H1 (cell line): Measurements from ENCODE around the gene HIBADH. TPM values are rescaled to one million over a fixed set of nuclear protein-coding genes. Genes with fewer than 3 reads are reported as not detected.

ENCODE experiments used
- CTCF ChIA-PET: fragments of 300-600 bp; sonication (Branson Sonifier 250); formaldehyde crosslinking; loops from one replicate; lab custom pipeline; 2021; ENCODE audit not compliant: partially characterized antibody; lab: Charles Lee
- POLR2A ChIA-PET: fragments of 300-600 bp; sonication (Branson Sonifier 250); formaldehyde crosslinking; loops from one replicate; lab custom pipeline; 2021; ENCODE audit warnings: inconsistent platforms; ENCODE audit not compliant: partially characterized antibody; lab: Charles Lee
- DNase-seq, 2 experiments: peaks; one replicate each; pipeline versions ENCODE4 v3.0.0 to v3.0.0-alpha.2; 2010 to 2022; ENCODE audit warnings: low spot score in 2 of 2, low read depth in 1 of 2, mixed read lengths in 1 of 2
- FAIRE-seq: peaks from 2 replicates; lab custom pipeline; 2011; peaks lifted over from hg19 to GRCh38; lab: Jason Lieb, UNC
- H2AFZ ChIP-seq: 2 replicates; pipeline ENCODE4 v1.8.1; 2012; ENCODE audit warnings: low read length, inconsistent platforms
- H2AK5ac ChIP-seq: 2 replicates; pipeline ENCODE4 v1.6.1; 2013; ENCODE audit warnings: low read depth, low read length
- H2BK120ac ChIP-seq: replicated peaks from 2 replicates; pipeline ENCODE3; 2013; ENCODE audit warnings: low read depth, low read length, inconsistent platforms
- H2BK12ac ChIP-seq: 2 replicates; pipeline ENCODE4 v1.6.1; 2013; ENCODE audit warnings: low read depth, low read length
- H2BK15ac ChIP-seq: 2 replicates; pipeline ENCODE4 v1.6.1; 2013; ENCODE audit warnings: low read length
- H2BK20ac ChIP-seq: 2 replicates; pipeline ENCODE4 v1.6.1; 2013; ENCODE audit warnings: low read length
- H2BK5ac ChIP-seq: 2 replicates; pipeline ENCODE4 v1.6.1; 2013; ENCODE audit warnings: low read depth, low read length
- H3K14ac ChIP-seq: 2 replicates; pipeline ENCODE4 v1.6.1; 2013; ENCODE audit warnings: inconsistent platforms; ENCODE audit not compliant: insufficient read length
- H3K18ac ChIP-seq: 2 replicates; pipeline ENCODE4 v1.6.1; 2013; ENCODE audit warnings: low read length; ENCODE audit errors: extremely low read depth
- H3K23ac ChIP-seq: 2 replicates; pipeline ENCODE4 v1.6.1; 2013; ENCODE audit warnings: inconsistent platforms; ENCODE audit not compliant: insufficient read length
- H3K23me2 ChIP-seq: 2 replicates; pipeline ENCODE4 v1.6.1; 2013; ENCODE audit warnings: low read depth, low read length
- H3K27ac ChIP-seq: 2 replicates; pipeline ENCODE4 v1.6.1; 2011; ENCODE audit warnings: low read depth, low read length, inconsistent platforms
- H3K27me3 ChIP-seq, 4 experiments: replicated peaks in 1 of 4; 1 replicate in 1 of 4; 2 replicates in 3 of 4; pipeline versions ENCODE4 v1.6.1 to v1.8.1; 2011 to 2013; ENCODE audit warnings: low read length in 3 of 4, mild to moderate bottlenecking in 3 of 4, inconsistent platforms in 2 of 4, mixed read lengths in 2 of 4, moderate library complexity in 1 of 4; ENCODE audit not compliant: control insufficient read depth in 3 of 4, insufficient read depth in 3 of 4; ENCODE audit errors: extremely low read depth in 1 of 4
- H3K36me3 ChIP-seq, 4 experiments: 2 replicates each; pipeline versions ENCODE4 v1.6.1 to v1.8.1; 2011 to 2013; ENCODE audit warnings: mild to moderate bottlenecking in 4 of 4, low read length in 3 of 4, moderate library complexity in 2 of 4, control low read depth in 1 of 4, inconsistent platforms in 1 of 4; ENCODE audit not compliant: insufficient read depth in 4 of 4, control insufficient read depth in 2 of 4
- H3K4ac ChIP-seq: replicated peaks from 2 replicates; pipeline ENCODE3; 2013; ENCODE audit warnings: low read length, low read depth, mixed read lengths, inconsistent platforms; ENCODE audit not compliant: insufficient read length
- H3K4me1 ChIP-seq, 4 experiments: replicated peaks in 1 of 4; 1 replicate in 1 of 4; 2 replicates in 3 of 4; pipeline versions ENCODE4 v1.6.1 to v1.8.1; 2011 to 2013; ENCODE audit warnings: low read length in 3 of 4, inconsistent platforms in 2 of 4, mixed read lengths in 1 of 4; ENCODE audit not compliant: insufficient read depth in 4 of 4, control insufficient read depth in 3 of 4
- H3K4me2 ChIP-seq, 2 experiments: 2 replicates each; pipeline versions ENCODE4 v1.6.1 to v1.8.1; 2011 to 2013; ENCODE audit warnings: low read depth in 2 of 2, low read length in 2 of 2, control low read depth in 1 of 2, inconsistent platforms in 1 of 2, mild to moderate bottlenecking in 1 of 2; ENCODE audit not compliant: insufficient read depth in 1 of 2
- H3K4me3 ChIP-seq, 4 experiments: fragments of 200-600, 300-600 bp in 1 of 4; sonication (generic), shearing (Covaris generic), sonication (Bioruptor Twin) in 1 of 4; 2 replicates each; pipeline versions ENCODE4 v1.5.1 to v1.8.1; 2011 to 2016; ENCODE audit warnings: low read length in 4 of 4, low read depth in 3 of 4, control low read depth in 2 of 4, inconsistent platforms in 2 of 4, mild to moderate bottlenecking in 2 of 4, mixed read lengths in 1 of 4, moderate library complexity in 1 of 4; ENCODE audit not compliant: insufficient read depth in 2 of 4; ENCODE audit errors: extremely low read depth in 1 of 4
- H3K56ac ChIP-seq: replicated peaks from 2 replicates; pipeline ENCODE3; 2013; ENCODE audit warnings: low read depth, mild to moderate bottlenecking, mixed read lengths, low read length, inconsistent platforms; ENCODE audit not compliant: insufficient read length
- H3K79me1 ChIP-seq: 2 replicates; pipeline ENCODE4 v1.6.1; 2013; ENCODE audit warnings: low read depth, low read length, control low read depth
- H3K79me2 ChIP-seq, 2 experiments: 2 replicates each; pipeline versions ENCODE4 v1.6.1 to v1.8.1; 2012 to 2013; ENCODE audit warnings: low read length in 2 of 2, mild to moderate bottlenecking in 2 of 2, inconsistent platforms in 1 of 2; ENCODE audit not compliant: insufficient read depth in 2 of 2, control insufficient read depth in 1 of 2
- H3K9ac ChIP-seq, 4 experiments: replicated peaks in 1 of 4; 1 replicate in 1 of 4; 2 replicates in 3 of 4; pipeline versions ENCODE4 v1.6.1 to v1.8.1; 2011 to 2013; ENCODE audit warnings: low read depth in 3 of 4, low read length in 3 of 4, control low read depth in 2 of 4, mild to moderate bottlenecking in 2 of 4, moderate library complexity in 2 of 4, inconsistent platforms in 1 of 4; ENCODE audit errors: extremely low read depth in 1 of 4
- H3K9me3 ChIP-seq, 2 experiments: 2 replicates each; pipeline versions ENCODE4 v1.6.1 to v1.8.1; 2012 to 2013; ENCODE audit warnings: mild to moderate bottlenecking in 2 of 2, moderate library complexity in 2 of 2, control low read depth in 1 of 2, inconsistent platforms in 1 of 2, low read depth in 1 of 2, low read length in 1 of 2, mixed read lengths in 1 of 2; ENCODE audit not compliant: insufficient read depth in 2 of 2
- H4K20me1 ChIP-seq, 2 experiments: replicated peaks in 1 of 2; 2 replicates each; pipeline versions ENCODE3 to v1.8.1; 2011 to 2013; ENCODE audit warnings: inconsistent platforms in 2 of 2, low read length in 2 of 2, mild to moderate bottlenecking in 1 of 2; ENCODE audit not compliant: insufficient read depth in 2 of 2, control insufficient read depth in 1 of 2
- H4K5ac ChIP-seq: 2 replicates; pipeline ENCODE4 v1.6.1; 2013; ENCODE audit warnings: low read length, low read depth, mixed read lengths, inconsistent platforms; ENCODE audit not compliant: insufficient read length
- H4K8ac ChIP-seq: 2 replicates; pipeline ENCODE4 v1.8.0; 2013; ENCODE audit warnings: mild to moderate bottlenecking, moderate library complexity, low read length, inconsistent platforms; ENCODE audit not compliant: insufficient read depth; ENCODE audit errors: extremely low read depth
- H4K91ac ChIP-seq: replicated peaks from 2 replicates; pipeline ENCODE3; 2013; ENCODE audit warnings: low read length, mixed read lengths, inconsistent platforms; ENCODE audit not compliant: insufficient read length
- BACH1 ChIP-seq: IDR thresholded peaks from 2 replicates; pipeline ENCODE4 v1.6.1; 2012; ENCODE audit warnings: low read length, improper control_type of control experiment
- CHD1 ChIP-seq: IDR thresholded peaks from 2 replicates; pipeline ENCODE4 v1.6.1; 2012; ENCODE audit warnings: low read depth, low read length, improper control_type of control experiment
- GTF2F1 ChIP-seq: IDR thresholded peaks from 2 replicates; pipeline ENCODE4 v1.6.1; 2012; ENCODE audit warnings: low read depth, low read length, improper control_type of control experiment, borderline replicate concordance
- HDAC2 ChIP-seq, 2 experiments: fragments of 300-600 bp in 1 of 2; sonication (generic) in 1 of 2; IDR thresholded peaks; 2 replicates each; pipeline ENCODE4 v1.6.1; 2011 to 2012; ENCODE audit warnings: low read depth in 2 of 2, low read length in 2 of 2, mild to moderate bottlenecking in 2 of 2, moderate library complexity in 2 of 2, borderline replicate concordance in 1 of 2, inconsistent platforms in 1 of 2
- JUN ChIP-seq: IDR thresholded peaks from 2 replicates; pipeline ENCODE4 v1.6.1; 2011; ENCODE audit warnings: low read depth, mild to moderate bottlenecking, improper control_type of control experiment, low read length
- MAFK ChIP-seq: IDR thresholded peaks from 2 replicates; pipeline ENCODE4 v1.6.1; 2012; ENCODE audit warnings: low read depth, mild to moderate bottlenecking, improper control_type of control experiment, low read length
- POU5F1 ChIP-seq: IDR thresholded peaks from 2 replicates; pipeline ENCODE4 v1.6.1; 2011; ENCODE audit warnings: low read depth, mild to moderate bottlenecking, low read length, moderate library complexity
- RBBP5 ChIP-seq: IDR thresholded peaks from 2 replicates; pipeline ENCODE4 v1.7.1; 2012; ENCODE audit warnings: low read depth, mild to moderate bottlenecking, inconsistent platforms, low read length, moderate library complexity, borderline replicate concordance
- RFX5 ChIP-seq: IDR thresholded peaks from 2 replicates; pipeline ENCODE4 v1.6.1; 2011; ENCODE audit warnings: low read depth, low read length, improper control_type of control experiment, borderline replicate concordance
- RXRA ChIP-seq: IDR thresholded peaks from 2 replicates; pipeline ENCODE4 v1.6.1; 2011; ENCODE audit warnings: low read depth, mild to moderate bottlenecking, low read length, moderate library complexity; ENCODE audit not compliant: insufficient read depth
- SIRT6 ChIP-seq: IDR thresholded peaks from one replicate; pipeline ENCODE4 v1.7.1; 2012; ENCODE audit warnings: low read length, inconsistent platforms
- SP2 ChIP-seq: IDR thresholded peaks from 2 replicates; pipeline ENCODE4 v1.6.1; 2012; ENCODE audit warnings: mild to moderate bottlenecking, low read length, inconsistent platforms
- SUZ12 ChIP-seq: fragments of 200-600 bp; sonication (generic); IDR thresholded peaks from 2 replicates; pipeline ENCODE4 v1.6.1; 2012; ENCODE audit warnings: mild to moderate bottlenecking, inconsistent platforms, low read length, moderate library complexity, mixed read lengths
- TBP ChIP-seq: IDR thresholded peaks from 2 replicates; pipeline ENCODE4 v1.6.1; 2011; ENCODE audit warnings: low read depth, low read length, improper control_type of control experiment
- WGBS, 2 experiments: shearing (Covaris generic) in 1 of 2; methylation state at CpG; one replicate each; pipeline versions ENCODE4 v1.1.6 to v1.1.7; 2013 to 2015; ENCODE audit warnings: low lambda C conversion rate in 2 of 2, mixed read lengths in 2 of 2, inconsistent platforms in 1 of 2, low coverage in 1 of 2, missing lambda C conversion rate in 1 of 2; ENCODE audit not compliant: insufficient replicate concordance in 2 of 2, insufficient coverage in 1 of 2, insufficient read length in 1 of 2; ENCODE audit errors: extremely low coverage in 1 of 2, missing lambda C conversion rate in 1 of 2; 5-methylcytosine and 5-hydroxymethylcytosine counted together
- polyA plus RNA-seq, 7 experiments: library from polyadenylated mRNA; depleted of rRNA in 3 of 7; stranded (reverse) in 5 of 7; unstranded in 2 of 7; fragments of >200 nt in 5 of 7; fragments of 200-250 nt in 2 of 7; gene quantifications; 1 replicate in 5 of 7; 2 replicates in 1 of 7; 4 replicates in 1 of 7; pipeline versions ENCODE4 v1.2.1 to v1.2.3, GENCODE V29; 2011 to 2013; ENCODE audit warnings: missing spikeins in 2 of 7, mixed read lengths in 2 of 7
- total RNA-seq: library from RNA; stranded (reverse); fragmentation: NEBNext Ultra II Directional; extraction: Animal tissue kit (Norgen Biotek cat#: 25700); gene quantifications from 2 replicates; pipeline ENCODE4 v1.2.1, GENCODE V29; 2021
- TF ChIP-seq, protein P1 (sequence below): IDR thresholded peaks from 2 replicates; pipeline ENCODE4 v1.6.1; 2011; ENCODE audit warnings: low read depth, mild to moderate bottlenecking, low read length; ENCODE audit not compliant: insufficient read depth

HIBADH gene
- total and polyA plus RNA-seq, 2 of the 8 experiments (the other 6 are each of a cell fraction or from before 2014, with no cell fraction given) = 30.1 to 39.5 TPM

DNA sequence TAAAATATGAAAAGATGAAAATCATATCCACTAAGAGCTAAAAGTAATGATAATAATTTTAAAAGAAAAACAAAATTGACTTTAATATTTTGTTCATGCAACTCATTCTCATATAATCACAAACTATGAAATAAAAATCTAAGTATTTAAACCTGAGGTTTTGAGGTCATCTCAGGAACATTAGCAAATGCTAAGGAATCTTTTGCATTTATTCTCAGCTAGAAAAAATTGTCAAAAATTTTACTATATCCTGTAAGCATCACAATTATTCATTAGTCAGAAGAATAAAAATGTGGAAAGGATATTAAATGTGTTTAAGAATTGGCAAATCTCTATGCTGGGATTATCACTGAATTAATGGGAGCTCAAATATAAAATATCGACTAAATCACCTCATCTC is 40.5 kb upstream of the HIBADH start:
- Histone ChIP-seq H4K20me1 (no peaks in the 10 kb centered on the region), H3K4me1 (no peaks in the 10 kb centered on the region), H3K18ac (no peak overlapping the region), H3K23ac (no peak overlapping the region), H3K4ac (no peak overlapping the region), H3K36me3 (no peaks in the 10 kb centered on the region), H3K56ac (no peak overlapping the region), H2BK15ac (no peak overlapping the region), H2BK20ac (no peak overlapping the region), H2AK5ac (no peak overlapping the region), H3K27me3 (no peaks in the 10 kb centered on the region), H2BK12ac (no peak overlapping the region), H4K8ac (no peak overlapping the region), H2BK120ac (no peak overlapping the region), H2AFZ (no peak overlapping the region), H2BK5ac (no peak overlapping the region), H3K9ac (no peak overlapping the region)
- no peak for DNase-seq
- ChIA-PET POLR2A (no interaction called here), CTCF (interaction anchor here (0.6 to 1.2 kb wide), 3 partner anchors 146 to 330 kb away, joined by 3 read pairs; no protein-coding TSS in a partner anchor)
- TF ChIP-seq GTF2F1 (no peak), TBP (no peak), RFX5 (no peak), HDAC2 (IDR thresholded peaks at IDR 0.05; ENCODE audit: borderline replicate concordance in 1 of 2, low read depth in 2 of 2, low read length in 2 of 2) (no peak), CHD1 (no peak), RXRA (no peak), SUZ12 (no peak), SP2 (no peak), POU5F1 (no peak), BACH1 (no peak), MAFK (no peak), JUN (no peak), RBBP5 (no peak), SIRT6 (no peak)
- TF ChIP-seq, protein P1, sequence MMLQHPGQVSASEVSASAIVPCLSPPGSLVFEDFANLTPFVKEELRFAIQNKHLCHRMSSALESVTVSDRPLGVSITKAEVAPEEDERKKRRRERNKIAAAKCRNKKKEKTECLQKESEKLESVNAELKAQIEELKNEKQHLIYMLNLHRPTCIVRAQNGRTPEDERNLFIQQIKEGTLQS = no peak
- TF ChIP-seq, all 59 proteins: peak for 0
- Histone ChIP-seq H3K9me3 (no peaks in the 10 kb centered on the region), H3K27ac (no peak overlapping the region), H3K23me2 (no peaks in the 10 kb centered on the region), H3K4me2 (no peak overlapping the region), H3K4me3 (no peak overlapping the region), H4K91ac (no peak overlapping the region), H3K79me2 (no peaks in the 10 kb centered on the region), H3K14ac (no peak overlapping the region), H4K5ac (no peak overlapping the region), H3K79me1 (no peaks in the 10 kb centered on the region)
- 84% methylated on average over 1 of the region's 1 CpG; no CpG with 5 or more reads in 1 of the 2 experiments for WGBS, 2 experiments
- no peak for FAIRE-seq
